A673 (cell line): ENCODE measurements around the gene FCHSD2. TPM values are rescaled to one million over a fixed set of nuclear protein-coding genes. Genes with fewer than 3 reads are reported as not detected.

Experiments used
- BruUV-seq: library from RNA; stranded (reverse); fragments of 400-500 nt; replicated peaks from 2 replicates; lab custom pipeline; 2021; lab: Mats Ljungman, UMichigan
- CTCF ChIA-PET: fragments of 300-600 bp; sonication (Branson Sonifier 250); formaldehyde crosslinking; loops from one replicate; lab custom pipeline; 2022; ENCODE audit warnings: antibody characterized with exemption; lab: Charles Lee
- POLR2A ChIA-PET: fragments of 300-600 bp; sonication (Branson Sonifier 250); formaldehyde crosslinking; loops from one replicate; lab custom pipeline; 2022; ENCODE audit warnings: antibody characterized with exemption; ENCODE audit not compliant: low non-redundant PET; lab: Charles Lee
- DNase-seq: peaks from one replicate; pipeline ENCODE4 v3.0.0-alpha.2; 2015; ENCODE audit warnings: low spot score
- H3K27ac ChIP-seq: fragments of 200-600 bp; sonication (generic); 2 replicates; pipeline ENCODE4 v1.5.1; 2016; ENCODE audit warnings: mixed run types, low read depth, mild to moderate bottlenecking, mixed read lengths, antibody characterized with exemption, low read length; ENCODE audit not compliant: poor library complexity, severe bottlenecking
- H3K27me3 ChIP-seq: fragments of 200-600 bp; sonication (generic); replicated peaks from 2 replicates; pipeline ENCODE4 v1.6.1; 2017; ENCODE audit warnings: mixed run types, low read depth, mild to moderate bottlenecking, mixed read lengths, antibody characterized with exemption, low read length; ENCODE audit not compliant: insufficient read depth, poor library complexity
- H3K36me3 ChIP-seq: fragments of 200-600 bp; sonication (generic); 2 replicates; pipeline ENCODE4 v1.6.1; 2016; ENCODE audit warnings: mixed run types, mild to moderate bottlenecking, mixed read lengths, antibody characterized with exemption, low read length; ENCODE audit not compliant: insufficient read depth, poor library complexity, severe bottlenecking
- H3K4me1 ChIP-seq: fragments of 200-600 bp; sonication (generic); 2 replicates; pipeline ENCODE4 v1.6.1; 2017; ENCODE audit warnings: mixed run types, mild to moderate bottlenecking, mixed read lengths, antibody characterized with exemption, low read length; ENCODE audit not compliant: insufficient read depth, poor library complexity, severe bottlenecking
- H3K4me3 ChIP-seq: fragments of 200-600 bp; sonication (generic); 2 replicates; pipeline ENCODE4 v1.5.1; 2016; ENCODE audit warnings: low read depth, mixed run types, mild to moderate bottlenecking, mixed read lengths, low read length; ENCODE audit not compliant: poor library complexity, severe bottlenecking
- H3K9me3 ChIP-seq: fragments of 200-600 bp; sonication (generic); 2 replicates; pipeline ENCODE4 v1.6.1; 2016; ENCODE audit warnings: mixed run types, low read depth, mild to moderate bottlenecking, mixed read lengths, antibody characterized with exemption, low read length; ENCODE audit not compliant: poor library complexity, severe bottlenecking
- EZH2 ChIP-seq: fragments of 200-600 bp; sonication (generic); IDR thresholded peaks from 2 replicates; pipeline ENCODE4 v1.6.1; 2017; ENCODE audit warnings: borderline replicate concordance, low read depth, mild to moderate bottlenecking, mixed read lengths, antibody characterized with exemption, low read length; ENCODE audit not compliant: poor library complexity, severe bottlenecking
- intact Hi-C: fragments of 100-400 bp; cut with micrococcal nuclease; formaldehyde crosslinking; loops from one replicate; pipeline ENCODE4 v1.10.0; 2022; ENCODE audit not compliant: unreplicated experiment
- total RNA-seq: library from RNA; stranded (reverse); gene quantifications from 2 replicates; pipeline ENCODE4 v1.2.3, GENCODE V29; 2021
- TF ChIP-seq, protein P1 (sequence below): fragments of 300-800, 200-600 bp; sonication (generic); conservative IDR thresholded peaks from 2 replicates; pipeline ENCODE4 v1.5.1; 2017; ENCODE audit warnings: low read depth, mild to moderate bottlenecking, antibody characterized with exemption, low read length, moderate library complexity, mixed read lengths

FCHSD2 gene
- total RNA-seq, 1 experiment from 2014 or later: 44.7 TPM

DNA sequence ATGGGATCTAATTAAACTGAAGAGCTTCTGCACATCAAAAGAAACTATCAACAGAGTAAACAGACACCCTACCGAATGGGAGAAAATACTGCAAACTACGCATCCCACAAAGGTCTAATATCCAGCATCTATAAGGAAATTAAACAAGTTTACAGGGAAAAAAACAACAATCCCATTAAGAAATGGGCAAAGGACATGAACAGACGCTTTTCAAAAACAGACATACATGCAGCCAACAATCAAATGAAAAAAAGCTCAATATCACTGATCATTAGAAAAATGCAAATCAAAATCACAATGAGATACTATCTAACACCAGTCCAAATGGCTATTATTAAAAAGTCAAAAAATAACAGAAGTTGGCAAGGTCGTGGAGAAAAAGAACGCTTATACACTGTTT, 117.5 kb downstream of the FCHSD2 start:
- ChIA-PET POLR2A (no interaction called here), CTCF (no interaction called here)
- no peak overlapping the region for H3K27ac ChIP-seq
- no TSS peak for BruUV-seq
- DNase-seq: no peak
- no peaks in the 10 kb centered on the region for H3K27me3 ChIP-seq
- intact Hi-C loops: no loop called here
- no peak overlapping the region for H3K4me3 ChIP-seq
- H3K9me3 ChIP-seq: peaks cover 22% of the 10 kb centered on the region
- H3K4me1 ChIP-seq: no peaks in the 10 kb centered on the region
- TF ChIP-seq EZH2: no peak
- TF ChIP-seq, protein P1, sequence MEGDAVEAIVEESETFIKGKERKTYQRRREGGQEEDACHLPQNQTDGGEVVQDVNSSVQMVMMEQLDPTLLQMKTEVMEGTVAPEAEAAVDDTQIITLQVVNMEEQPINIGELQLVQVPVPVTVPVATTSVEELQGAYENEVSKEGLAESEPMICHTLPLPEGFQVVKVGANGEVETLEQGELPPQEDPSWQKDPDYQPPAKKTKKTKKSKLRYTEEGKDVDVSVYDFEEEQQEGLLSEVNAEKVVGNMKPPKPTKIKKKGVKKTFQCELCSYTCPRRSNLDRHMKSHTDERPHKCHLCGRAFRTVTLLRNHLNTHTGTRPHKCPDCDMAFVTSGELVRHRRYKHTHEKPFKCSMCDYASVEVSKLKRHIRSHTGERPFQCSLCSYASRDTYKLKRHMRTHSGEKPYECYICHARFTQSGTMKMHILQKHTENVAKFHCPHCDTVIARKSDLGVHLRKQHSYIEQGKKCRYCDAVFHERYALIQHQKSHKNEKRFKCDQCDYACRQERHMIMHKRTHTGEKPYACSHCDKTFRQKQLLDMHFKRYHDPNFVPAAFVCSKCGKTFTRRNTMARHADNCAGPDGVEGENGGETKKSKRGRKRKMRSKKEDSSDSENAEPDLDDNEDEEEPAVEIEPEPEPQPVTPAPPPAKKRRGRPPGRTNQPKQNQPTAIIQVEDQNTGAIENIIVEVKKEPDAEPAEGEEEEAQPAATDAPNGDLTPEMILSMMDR: no peak
- no peaks in the 10 kb centered on the region for H3K36me3 ChIP-seq

DNA sequence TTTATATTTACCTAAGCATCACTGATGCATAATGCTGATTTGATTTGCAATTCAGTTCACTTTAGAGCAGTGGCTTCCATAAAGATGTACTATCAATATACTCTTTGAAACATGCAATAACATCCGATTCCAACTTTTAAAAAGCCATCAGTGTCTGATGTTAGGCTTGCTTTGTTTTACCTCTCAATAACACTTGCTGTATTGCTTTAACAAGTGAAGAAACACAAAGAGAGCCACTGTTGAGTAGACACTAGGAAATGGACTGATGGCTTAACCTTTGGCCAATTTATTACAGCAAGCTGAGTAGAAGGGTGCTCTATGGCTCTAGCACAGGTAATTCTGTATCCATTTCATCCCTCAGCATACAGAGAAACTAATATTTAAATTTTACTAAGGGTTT, 122.1 kb downstream of the FCHSD2 start:
- ChIA-PET POLR2A (no interaction called here), CTCF (no interaction called here)
- DNase-seq: no peak
- Histone ChIP-seq H3K27ac (no peak overlapping the region), H3K9me3 (peaks cover 8% of the 10 kb centered on the region), H3K36me3 (no peaks in the 10 kb centered on the region), H3K4me3 (no peak overlapping the region), H3K27me3 (no peaks in the 10 kb centered on the region), H3K4me1 (no peaks in the 10 kb centered on the region)
- BruUV-seq: no TSS peak
- TF ChIP-seq EZH2: no peak
- TF ChIP-seq, protein P1: no peak
- intact Hi-C loops: no loop called here

DNA sequence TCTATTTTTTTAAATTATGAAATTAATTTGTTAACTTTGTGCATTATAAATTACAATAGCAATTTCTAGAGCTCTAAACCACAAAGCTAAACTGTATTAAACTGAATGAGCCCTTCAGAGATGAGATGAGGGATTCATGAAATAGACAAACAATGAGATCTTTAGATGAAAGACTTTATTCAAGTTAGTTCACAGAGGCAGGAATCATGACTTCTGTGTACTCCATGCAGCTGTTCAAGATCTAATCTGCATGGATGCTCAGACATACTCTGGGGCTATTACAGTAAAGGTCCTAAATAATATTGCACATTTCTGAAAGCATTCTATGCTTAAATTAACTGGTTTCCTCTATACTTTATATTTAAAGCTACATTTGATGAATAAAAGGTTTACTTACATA, 122.7 kb downstream of the FCHSD2 start:
- TF ChIP-seq, protein P1: no peak
- TF ChIP-seq EZH2: no peak

More for the DNA sequence above, 122.7 kb downstream of the FCHSD2 start:
- Histone ChIP-seq H3K4me3 (no peak overlapping the region), H3K27ac (no peak overlapping the region), H3K36me3 (no peaks in the 10 kb centered on the region), H3K27me3 (no peaks in the 10 kb centered on the region), H3K9me3 (peaks cover 3% of the 10 kb centered on the region), H3K4me1 (no peaks in the 10 kb centered on the region)
- BruUV-seq: no TSS peak
- intact Hi-C loops: no loop called here
- ChIA-PET CTCF (no interaction called here), POLR2A (no interaction called here)
- DNase-seq: no peak
